ENCODE measurements around the gene SLC25A15.

DNA sequence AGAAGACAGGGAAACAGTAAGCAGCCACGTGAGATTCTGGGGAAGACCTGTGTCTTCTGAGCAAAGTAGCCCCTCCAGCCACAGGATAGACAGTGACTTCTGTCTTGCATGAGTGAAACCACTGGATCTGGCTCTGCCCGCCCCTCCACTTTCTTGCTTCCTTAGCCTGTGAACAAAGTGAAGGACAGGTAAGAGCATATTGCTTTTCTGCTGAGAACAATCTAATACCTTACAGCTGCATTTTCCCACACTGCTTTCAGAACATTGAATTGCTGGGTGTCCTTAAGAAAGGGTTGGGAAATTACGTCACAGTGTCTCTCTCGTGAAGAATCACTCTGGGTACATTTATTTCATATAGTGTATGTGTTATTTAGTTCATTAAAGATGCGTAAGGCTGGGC, 11.1 kb downstream of the SLC25A15 start:
- TF ChIP-seq CTCF (conservative IDR thresholded peaks at IDR 0.05; ENCODE audit: low read depth, low read length) (no peak), EZH2 (IDR thresholded peaks at IDR 0.05; ENCODE audit: borderline replicate concordance, low read depth, low read length, poor library complexity, severe bottlenecking) (no peak)

Data from A673 (cell line).